Measurements from ENCODE around the gene ANXA11. TPM values are rescaled to one million over a fixed set of nuclear protein-coding genes. Genes with fewer than 3 reads are reported as not detected.

Gene ANXA11
- total and polyA plus RNA-seq, 2 donors (not counting 1 experiment from before 2014, with no cell fraction given): 124 to 206 TPM

GRCh38 chr10:80187465-80188409 lies 17.6 kb downstream of the ANXA11 start:
- no peak overlapping the region for H3K9ac ChIP-seq (ENCODE audit: insufficient read depth, low read length)
- no peak overlapping the region for H3K4me2 ChIP-seq (ENCODE audit: extremely low read depth, insufficient read depth, low read length)
- TF ChIP-seq CTCF (conservative IDR thresholded peaks at IDR 0.05 in 1 of 2, IDR thresholded peaks at IDR 0.05 in 1 of 2; ENCODE audit: low read depth in 1 of 2, low read length in 2 of 2): no peak
- no peak for TF ChIP-seq EZH2 (IDR thresholded peaks at IDR 0.05; ENCODE audit: low read length, missing control alignments)
- DNase-seq (ENCODE audit: low read depth in 2 of 2): no peak
- H2AFZ ChIP-seq (ENCODE audit: low read length): no peak overlapping the region
- H3K27ac ChIP-seq (ENCODE audit: insufficient read depth, low read length): no peak overlapping the region
- peaks cover 8% of the 10 kb centered on the region for H3K4me1 ChIP-seq (ENCODE audit: control insufficient read depth, extremely low read depth, insufficient read depth, low read length)
- no peak overlapping the region for H3K4me3 ChIP-seq (replicated peaks in 1 of 4; ENCODE audit: control extremely low read depth in 1 of 4, insufficient read depth in 1 of 4, low read depth in 3 of 4, low read length in 4 of 4)
- H4K20me1 ChIP-seq (ENCODE audit: control insufficient read depth, extremely low read depth, insufficient read depth, low read length): peaks cover 13% of the 10 kb centered on the region
- peaks cover 98% of the 10 kb centered on the region for H3K79me2 ChIP-seq (ENCODE audit: control insufficient read depth, insufficient read depth, low read length)
- H3K9me3 ChIP-seq (ENCODE audit: control insufficient read depth, insufficient read depth, low read depth, low read length): no peaks in the 10 kb centered on the region
- H3K27me3 ChIP-seq (ENCODE audit: control insufficient read depth, insufficient read depth, low read length): no peaks in the 10 kb centered on the region
- peaks cover 13% of the 10 kb centered on the region for H3K36me3 ChIP-seq (ENCODE audit: control insufficient read depth, insufficient read depth, low read length)

- TF ChIP-seq CTCF (conservative IDR thresholded peaks at IDR 0.05 in 1 of 2, IDR thresholded peaks at IDR 0.05 in 1 of 2; ENCODE audit: low read depth in 1 of 2, low read length in 2 of 2) (no peak), EZH2 (IDR thresholded peaks at IDR 0.05; ENCODE audit: low read length, missing control alignments) (no peak)
- Histone ChIP-seq H4K20me1 (ENCODE audit: control insufficient read depth, extremely low read depth, insufficient read depth, low read length) (peaks cover 15% of the 10 kb centered on the region), H3K4me3 (replicated peaks in 1 of 4; ENCODE audit: control extremely low read depth in 1 of 4, insufficient read depth in 1 of 4, low read depth in 3 of 4, low read length in 4 of 4) (no peak overlapping the region), H3K27ac (ENCODE audit: insufficient read depth, low read length) (no peak overlapping the region), H3K9ac (ENCODE audit: insufficient read depth, low read length) (no peak overlapping the region), H3K4me2 (ENCODE audit: extremely low read depth, insufficient read depth, low read length) (no peak overlapping the region), H3K79me2 (ENCODE audit: control insufficient read depth, insufficient read depth, low read length) (peaks cover 98% of the 10 kb centered on the region), H3K9me3 (ENCODE audit: control insufficient read depth, insufficient read depth, low read depth, low read length) (no peaks in the 10 kb centered on the region), H3K4me1 (ENCODE audit: control insufficient read depth, extremely low read depth, insufficient read depth, low read length) (peaks cover 8% of the 10 kb centered on the region), H3K36me3 (ENCODE audit: control insufficient read depth, insufficient read depth, low read length) (peaks cover 13% of the 10 kb centered on the region), H2AFZ (ENCODE audit: low read length) (no peak overlapping the region), H3K27me3 (ENCODE audit: control insufficient read depth, insufficient read depth, low read length) (no peaks in the 10 kb centered on the region)
- DNase-seq (ENCODE audit: low read depth in 2 of 2): no peak
Observed at GRCh38 chr10:80187060-80187459, 18.3 kb downstream of the ANXA11 start.

- peaks cover 11% of the 10 kb centered on the region for H3K36me3 ChIP-seq (ENCODE audit: control insufficient read depth, insufficient read depth, low read length)
- no peak for DNase-seq (ENCODE audit: low read depth in 2 of 2)
- no peak overlapping the region for H3K4me2 ChIP-seq (ENCODE audit: extremely low read depth, insufficient read depth, low read length)
- no peak overlapping the region for H2AFZ ChIP-seq (ENCODE audit: low read length)
- no peak for TF ChIP-seq EZH2 (IDR thresholded peaks at IDR 0.05; ENCODE audit: low read length, missing control alignments)
- no peak for TF ChIP-seq CTCF (conservative IDR thresholded peaks at IDR 0.05 in 1 of 2, IDR thresholded peaks at IDR 0.05 in 1 of 2; ENCODE audit: low read depth in 1 of 2, low read length in 2 of 2)
- no peaks in the 10 kb centered on the region for H3K27me3 ChIP-seq (ENCODE audit: control insufficient read depth, insufficient read depth, low read length)
- peaks cover 98% of the 10 kb centered on the region for H3K79me2 ChIP-seq (ENCODE audit: control insufficient read depth, insufficient read depth, low read length)
- H3K4me1 ChIP-seq (ENCODE audit: control insufficient read depth, extremely low read depth, insufficient read depth, low read length): peaks cover 8% of the 10 kb centered on the region
- no peak overlapping the region for H3K4me3 ChIP-seq (replicated peaks in 1 of 4; ENCODE audit: control extremely low read depth in 1 of 4, insufficient read depth in 1 of 4, low read depth in 3 of 4, low read length in 4 of 4)
- no peak overlapping the region for H3K9ac ChIP-seq (ENCODE audit: insufficient read depth, low read length)
- no peaks in the 10 kb centered on the region for H3K9me3 ChIP-seq (ENCODE audit: control insufficient read depth, insufficient read depth, low read depth, low read length)
- peaks cover 17% of the 10 kb centered on the region for H4K20me1 ChIP-seq (ENCODE audit: control insufficient read depth, extremely low read depth, insufficient read depth, low read length)
- peak overlapping the region; percentile 18 for H3K27ac ChIP-seq (ENCODE audit: insufficient read depth, low read length)
Observed at GRCh38 chr10:80186364-80187012, 18.8 kb downstream of the ANXA11 start.
